Astrocyte (in vitro differentiated cells and primary cell): Measurements from ENCODE around the gene CAMK2B. TPM values are rescaled to one million over a fixed set of nuclear protein-coding genes. Genes with fewer than 3 reads are reported as not detected.
A peak's percentile ranks its signal among the peaks of the same experiment; 100 is the strongest.

Source experiments
- DNase-seq: peaks from one replicate; pipeline ENCODE4 v3.0.0-alpha.2; 2010; ENCODE audit warnings: low read depth
- FAIRE-seq: peaks from 2 replicates; lab custom pipeline; 2011; peaks lifted over from hg19 to GRCh38; lab: Jason Lieb, UNC
- H2AFZ ChIP-seq: 2 replicates; pipeline ENCODE4 v1.6.0; 2012; ENCODE audit warnings: low read depth, low read length, inconsistent platforms
- H3K27ac ChIP-seq: 2 replicates; pipeline ENCODE4 v1.5.1; 2011; ENCODE audit warnings: low read depth, low read length, inconsistent platforms
- H3K27me3 ChIP-seq: 2 replicates; pipeline ENCODE4 v1.6.0; 2011; ENCODE audit warnings: low read length, inconsistent platforms; ENCODE audit not compliant: insufficient read depth
- H3K36me3 ChIP-seq: 2 replicates; pipeline ENCODE4 v1.5.1; 2011; ENCODE audit warnings: low read length, inconsistent platforms; ENCODE audit not compliant: insufficient read depth
- H3K4me1 ChIP-seq: 2 replicates; pipeline ENCODE4 v1.5.1; 2011; ENCODE audit warnings: low read length, inconsistent platforms; ENCODE audit not compliant: insufficient read depth
- H3K4me2 ChIP-seq: 2 replicates; pipeline ENCODE4 v1.6.0; 2012; ENCODE audit warnings: low read length, inconsistent platforms
- H3K4me3 ChIP-seq: 2 replicates; pipeline ENCODE4 v1.5.1; 2011; ENCODE audit warnings: low read depth, mild to moderate bottlenecking, low read length, inconsistent platforms; ENCODE audit not compliant: insufficient read depth
- H3K79me2 ChIP-seq: 2 replicates; pipeline ENCODE4 v1.6.0; 2012; ENCODE audit warnings: mild to moderate bottlenecking, low read length, inconsistent platforms; ENCODE audit not compliant: insufficient read depth
- H3K9ac ChIP-seq: 2 replicates; pipeline ENCODE4 v1.6.0; 2012; ENCODE audit warnings: mild to moderate bottlenecking, low read length, inconsistent platforms
- H3K9me3 ChIP-seq: 2 replicates; pipeline ENCODE4 v1.5.1; 2012; ENCODE audit warnings: low read depth, mild to moderate bottlenecking, low read length, inconsistent platforms; ENCODE audit not compliant: insufficient read depth
- H4K20me1 ChIP-seq: 2 replicates; pipeline ENCODE4 v1.6.0; 2012; ENCODE audit warnings: low read length, inconsistent platforms; ENCODE audit not compliant: insufficient read depth
- H3K27ac Mint-ChIP-seq: one replicate; pipeline ENCODE4 v1.8.0; 2021; ENCODE audit warnings: mild to moderate bottlenecking, mixed read lengths; ENCODE audit not compliant: unreplicated experiment
- H3K27me3 Mint-ChIP-seq: one replicate; pipeline ENCODE4 v1.8.0; 2021; ENCODE audit warnings: low read depth, mixed read lengths; ENCODE audit not compliant: unreplicated experiment
- H3K36me3 Mint-ChIP-seq: one replicate; pipeline ENCODE4 v1.8.0; 2021; ENCODE audit warnings: low read depth, mixed read lengths; ENCODE audit not compliant: unreplicated experiment
- H3K4me1 Mint-ChIP-seq: one replicate; pipeline ENCODE4 v1.8.0; 2021; ENCODE audit warnings: low read depth, mixed read lengths; ENCODE audit not compliant: unreplicated experiment
- H3K4me3 Mint-ChIP-seq: one replicate; pipeline ENCODE4 v1.8.0; 2021; ENCODE audit warnings: mild to moderate bottlenecking, moderate library complexity, mixed read lengths; ENCODE audit not compliant: unreplicated experiment
- H3K9me3 Mint-ChIP-seq: one replicate; pipeline ENCODE4 v1.8.0; 2021; ENCODE audit warnings: mild to moderate bottlenecking, mixed read lengths; ENCODE audit not compliant: unreplicated experiment
- CTCF ChIP-seq: IDR thresholded peaks from 2 replicates; pipeline ENCODE4 v1.5.1; 2011; ENCODE audit warnings: low read depth, mild to moderate bottlenecking, inconsistent platforms, low read length, moderate library complexity; ENCODE audit not compliant: insufficient read depth
- EZH2 ChIP-seq: IDR thresholded peaks from 2 replicates; pipeline ENCODE4 v1.6.1; 2012; ENCODE audit warnings: mild to moderate bottlenecking, low read length, inconsistent platforms; ENCODE audit not compliant: insufficient read depth
- total RNA-seq: library from RNA; stranded (reverse); gene quantifications from 2 replicates; pipeline ENCODE4 v1.2.1, GENCODE V29; 2021

The CAMK2B gene
- total RNA-seq, 1 donor from 2014 or later: 0.18 TPM

- H3K4me3 Mint-ChIP-seq: no peak overlapping the region
- no peaks in the 10 kb centered on the region for H3K4me1 Mint-ChIP-seq
- Histone ChIP-seq H3K4me3 (no peak overlapping the region), H4K20me1 (no peaks in the 10 kb centered on the region), H3K36me3 (no peaks in the 10 kb centered on the region), H3K9me3 (no peaks in the 10 kb centered on the region), H3K9ac (no peak overlapping the region), H3K27ac (no peak overlapping the region), H2AFZ (no peak overlapping the region), H3K27me3 (peaks cover 5% of the 10 kb centered on the region), H3K79me2 (no peaks in the 10 kb centered on the region), H3K4me1 (peaks cover 8% of the 10 kb centered on the region), H3K4me2 (no peak overlapping the region)
- DNase-seq (no peak), FAIRE-seq (no peak)
- no peaks in the 10 kb centered on the region for H3K9me3 Mint-ChIP-seq
- H3K36me3 Mint-ChIP-seq: no peaks in the 10 kb centered on the region
- no peak overlapping the region for H3K27ac Mint-ChIP-seq
- TF ChIP-seq CTCF (no peak), EZH2 (no peak)
- peaks cover 44% of the 10 kb centered on the region for H3K27me3 Mint-ChIP-seq
These were observed 9.3 kb upstream of the CAMK2B start for GRCh38 chr7:44334734-44335097.

GRCh38 chr7:44333911-44334733 lies 8.7 kb upstream of the CAMK2B start:
- Mint-ChIP-seq H3K4me1 (no peaks in the 10 kb centered on the region), H3K27ac (no peak overlapping the region)
- FAIRE-seq: no peak

More at GRCh38 chr7:44333911-44334733, 8.7 kb upstream of the CAMK2B start:
- Histone ChIP-seq H3K79me2 (no peaks in the 10 kb centered on the region), H4K20me1 (no peaks in the 10 kb centered on the region), H3K9ac (no peak overlapping the region), H2AFZ (no peak overlapping the region), H3K27ac (no peak overlapping the region), H3K4me3 (no peak overlapping the region), H3K9me3 (no peaks in the 10 kb centered on the region), H3K4me2 (peak overlapping the region; percentile 36), H3K27me3 (peaks cover 5% of the 10 kb centered on the region), H3K4me1 (peaks cover 8% of the 10 kb centered on the region), H3K36me3 (no peaks in the 10 kb centered on the region)
- no peaks in the 10 kb centered on the region for H3K9me3 Mint-ChIP-seq
- peaks cover 46% of the 10 kb centered on the region for H3K27me3 Mint-ChIP-seq
- no peaks in the 10 kb centered on the region for H3K36me3 Mint-ChIP-seq
- no peak for DNase-seq
- no peak overlapping the region for H3K4me3 Mint-ChIP-seq
- TF ChIP-seq EZH2: no peak
- TF ChIP-seq CTCF: no peak
